VCaP (cell line): ENCODE measurements around the gene ZNF335.

Experiments
- H3K27ac ChIP-seq: fragments of 450-650 bp; 2 replicates; pipeline ENCODE4 v1.5.1; 2017
- CTCF ChIP-seq: fragments of 450-650 bp; conservative IDR thresholded peaks from 2 replicates; pipeline ENCODE4 v1.5.1; 2017; ENCODE audit warnings: mild to moderate bottlenecking, moderate library complexity

ZNF335 gene

GRCh38 chr20:45913116-45913515 is 58.9 kb downstream of the ZNF335 start:
- no peak for TF ChIP-seq CTCF
- no peak overlapping the region for H3K27ac ChIP-seq

GRCh38 chr20:45912344-45912682 is 59.7 kb downstream of the ZNF335 start:
- H3K27ac ChIP-seq: peak overlapping the region; percentile 51; the same call in 1 of the 2 replicates
- no peak for TF ChIP-seq CTCF

- peak within 1 kb of the TSS; percentile 51; the same call in 1 of the 2 replicates for H3K27ac ChIP-seq
- no peak for TF ChIP-seq CTCF
Observed at GRCh38 chr20:45911486-45912343, 60.3 kb downstream of the ZNF335 start, which contains the start of gene PLTP. Gene PLTP, minus strand, starts transcription at chr20:45912155. Its CDS starts 703 bp downstream, at chr20:45911452.

- TF ChIP-seq CTCF: no peak
- peak overlapping the region; percentile 51; the same call in 1 of the 2 replicates for H3K27ac ChIP-seq
Observed at GRCh38 chr20:45910670-45911485, 61.1 kb downstream of the ZNF335 start.

GRCh38 chr20:45909817-45910669 is 62.0 kb downstream of the ZNF335 start:
- no peak for TF ChIP-seq CTCF
- no peak overlapping the region for H3K27ac ChIP-seq

GRCh38 chr20:45909336-45909808 is 62.6 kb downstream of the ZNF335 start:
- TF ChIP-seq CTCF: no peak
- no peak overlapping the region for H3K27ac ChIP-seq
